HG03439 (cell line): ENCODE results near the gene COL6A2.
"Not testable (repeated sequence)": the region's sequence is repeated elsewhere in the genome, so short reads cannot be mapped to it uniquely, and the experiment has no call there.

Experiments
- ATAC-seq: cut with Tn5 transposase; IDR thresholded peaks from one replicate; pipeline ENCODE4 v1.9.1; 2021; ENCODE audit warnings: mild to moderate bottlenecking, moderate library complexity; ENCODE audit not compliant: unreplicated experiment

The COL6A2 gene

GRCh38 chr21:46168659-46169386 is 70.9 kb downstream of the COL6A2 start:
- ATAC-seq = no peak

GRCh38 chr21:46170436-46171193 is 72.7 kb downstream of the COL6A2 start:
- ATAC-seq = not testable (repeated sequence)

DNA sequence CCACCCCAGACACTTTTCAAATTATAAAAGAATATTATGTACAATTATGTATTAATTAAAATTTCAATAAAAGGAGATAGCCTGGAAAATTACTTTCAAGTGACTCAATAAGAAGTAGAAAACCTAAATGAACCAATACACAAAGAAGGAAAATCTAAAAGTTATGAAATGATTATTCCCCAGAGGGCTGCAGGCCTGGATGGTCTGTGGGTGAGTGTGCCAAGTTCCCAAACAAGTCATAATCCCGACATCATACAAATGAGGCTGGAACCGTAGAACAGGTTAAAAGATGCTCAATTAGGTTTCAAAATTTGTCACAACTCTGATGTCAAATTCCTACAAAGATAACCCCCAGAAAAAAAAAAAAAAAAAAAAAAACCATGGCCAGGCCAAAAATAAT is 73.7 kb downstream of the COL6A2 start:
- no peak for ATAC-seq

GRCh38 chr21:46171996-46172862 is 74.3 kb downstream of the COL6A2 start:
- no peak for ATAC-seq

DNA sequence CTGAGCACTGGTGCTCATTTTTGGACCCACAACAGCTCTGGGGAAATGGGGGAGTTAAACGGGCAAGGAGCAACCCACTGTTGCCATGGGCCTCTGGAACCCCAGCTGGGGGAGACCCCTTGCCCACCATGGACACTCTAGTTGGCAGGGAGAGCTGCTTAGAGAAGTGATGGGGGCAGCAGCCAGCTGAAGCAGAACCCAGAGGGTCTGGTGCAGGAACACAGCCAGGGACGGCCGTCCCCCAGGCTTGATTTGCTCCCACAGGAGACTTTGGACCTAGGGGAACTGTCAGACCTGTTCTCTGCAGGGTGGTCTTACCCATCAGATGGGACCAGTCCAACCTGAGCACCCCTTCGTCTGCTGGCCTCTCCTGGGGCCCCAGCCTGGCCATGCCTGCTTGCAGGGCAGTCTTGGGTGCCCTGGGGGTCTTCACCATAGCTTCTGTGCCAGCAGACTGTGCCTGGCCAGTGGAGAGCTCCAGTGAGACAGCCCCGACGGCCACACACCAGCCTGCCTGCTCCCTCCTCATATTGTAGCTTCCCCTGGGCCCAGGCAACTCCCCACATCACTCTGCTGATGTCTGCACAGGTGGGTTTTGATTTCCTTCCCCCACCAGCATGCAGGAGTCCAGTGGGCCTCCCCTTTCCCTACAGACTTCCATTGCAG is 75.1 kb downstream of the COL6A2 start:
- no peak for ATAC-seq

- no peak for ATAC-seq
Observed at GRCh38 chr21:46173573-46173972, 75.7 kb downstream of the COL6A2 start.

DNA sequence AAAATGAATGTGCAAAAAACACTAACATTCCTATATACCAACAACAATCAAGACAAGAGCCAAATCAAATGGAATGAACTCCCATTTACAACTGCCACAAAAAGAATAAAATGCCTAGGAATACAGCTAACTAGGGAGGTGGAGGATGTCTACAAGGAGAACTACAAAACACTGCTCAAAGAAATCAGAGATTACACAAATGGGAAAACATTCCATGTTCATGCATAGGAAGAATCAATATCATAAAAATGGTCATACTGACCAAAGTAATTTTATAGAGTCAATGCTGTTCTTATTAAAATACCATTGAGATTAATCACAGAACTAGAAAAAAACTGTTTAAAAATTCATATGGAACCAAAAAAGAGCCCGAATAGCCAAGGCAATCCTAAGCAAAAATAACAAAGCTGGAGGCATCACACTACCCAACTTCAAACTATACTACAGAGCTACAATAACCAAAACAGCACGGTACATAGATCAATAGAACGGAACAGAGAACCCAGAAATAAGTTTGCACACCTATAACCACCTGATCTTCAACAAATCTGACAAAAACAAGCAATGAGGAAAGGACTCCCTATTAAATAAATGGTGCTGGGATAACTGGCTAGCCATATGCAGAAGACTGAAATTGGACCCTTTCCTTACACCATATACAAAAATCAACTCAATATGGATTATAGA is 78.7 kb downstream of the COL6A2 start:
- ATAC-seq = not testable (repeated sequence)

GRCh38 chr21:46178961-46179360 is 81.0 kb downstream of the COL6A2 start:
- no peak for ATAC-seq
